ENCODE measurements around the gene LRRC75B.

- TF ChIP-seq CTCF (IDR thresholded peaks at IDR 0.05; ENCODE audit: insufficient read depth, low read depth, low read length) = no peak
- TF ChIP-seq EZH2 (IDR thresholded peaks at IDR 0.05; ENCODE audit: insufficient read depth, low read length) = no peak
Measured at GRCh38 chr22:24571266-24571665, 21.6 kb downstream of the LRRC75B start.

All from astrocyte (in vitro differentiated cells and primary cell).